NB4 (cell line): ENCODE data around the gene VWA3B.
"Not testable (repeated sequence)": the region's sequence is repeated elsewhere in the genome, so short reads cannot be mapped to it uniquely, and the experiment has no call there.

Source experiments
- DNase-seq: peaks from one replicate; pipeline ENCODE4 v3.0.0; 2010; ENCODE audit warnings: low read depth
- H3K4me3 ChIP-seq: one replicate; pipeline ENCODE4 v1.5.1; 2011; ENCODE audit warnings: mild to moderate bottlenecking, low read depth, low read length, moderate library complexity
- MYC ChIP-seq: IDR thresholded peaks from 2 replicates; pipeline ENCODE4 v1.6.1; 2011; ENCODE audit warnings: low read depth, low read length
- POLR2A ChIP-seq: IDR thresholded peaks from 2 replicates; pipeline ENCODE4 v1.6.1; 2011; ENCODE audit warnings: mild to moderate bottlenecking; ENCODE audit not compliant: insufficient read length; ENCODE audit errors: extremely low read depth
- TF ChIP-seq, protein P1 (sequence below): IDR thresholded peaks from one replicate; pipeline ENCODE4 v1.5.1; 2012; ENCODE audit warnings: low read depth, low read length
- TF ChIP-seq, protein P2 (sequence below): IDR thresholded peaks from 2 replicates; pipeline ENCODE4 v1.6.1; 2011; ENCODE audit warnings: low read depth, low read length

Gene VWA3B

DNA sequence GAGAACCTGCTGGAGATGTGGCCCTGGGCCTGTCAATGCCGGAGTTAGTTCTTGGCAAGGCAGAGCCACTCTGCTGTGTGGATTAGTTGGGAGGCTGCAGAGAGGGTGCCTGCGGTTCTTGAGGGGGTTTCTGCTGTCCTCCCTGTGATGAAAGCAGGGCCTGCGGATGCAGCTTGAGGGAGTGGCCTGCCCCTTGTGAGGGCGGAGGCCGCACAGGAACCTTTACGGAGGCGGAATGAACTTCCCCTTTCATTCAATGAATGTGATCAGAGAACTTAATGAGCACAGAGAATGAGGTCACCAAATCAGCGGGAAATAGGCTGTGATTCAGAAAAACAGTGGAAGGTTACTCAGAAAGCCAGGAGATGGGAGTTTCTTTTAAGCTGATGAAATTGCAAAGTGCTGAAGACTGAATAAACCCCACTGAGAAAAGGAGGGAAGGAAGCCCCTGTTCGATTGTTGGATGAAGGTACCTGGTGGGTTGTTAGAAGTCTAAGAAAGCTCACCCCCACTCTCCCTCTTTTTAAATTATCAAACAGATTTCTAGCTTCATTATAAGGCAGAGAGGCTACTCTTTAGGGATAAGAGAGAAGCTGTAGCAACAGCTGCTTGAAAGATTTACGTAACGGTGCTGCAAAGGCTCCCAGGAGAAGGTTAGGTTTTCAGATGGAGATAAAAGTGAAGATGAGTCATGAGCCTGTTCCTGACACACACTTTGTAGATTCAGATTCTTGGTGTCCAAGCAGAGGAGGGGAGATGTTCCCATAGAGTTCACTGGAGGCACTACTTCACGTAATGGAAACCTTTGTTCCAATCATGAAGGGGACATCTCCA lies 47.4 kb downstream of the VWA3B start:
- TF ChIP-seq, protein P1, sequence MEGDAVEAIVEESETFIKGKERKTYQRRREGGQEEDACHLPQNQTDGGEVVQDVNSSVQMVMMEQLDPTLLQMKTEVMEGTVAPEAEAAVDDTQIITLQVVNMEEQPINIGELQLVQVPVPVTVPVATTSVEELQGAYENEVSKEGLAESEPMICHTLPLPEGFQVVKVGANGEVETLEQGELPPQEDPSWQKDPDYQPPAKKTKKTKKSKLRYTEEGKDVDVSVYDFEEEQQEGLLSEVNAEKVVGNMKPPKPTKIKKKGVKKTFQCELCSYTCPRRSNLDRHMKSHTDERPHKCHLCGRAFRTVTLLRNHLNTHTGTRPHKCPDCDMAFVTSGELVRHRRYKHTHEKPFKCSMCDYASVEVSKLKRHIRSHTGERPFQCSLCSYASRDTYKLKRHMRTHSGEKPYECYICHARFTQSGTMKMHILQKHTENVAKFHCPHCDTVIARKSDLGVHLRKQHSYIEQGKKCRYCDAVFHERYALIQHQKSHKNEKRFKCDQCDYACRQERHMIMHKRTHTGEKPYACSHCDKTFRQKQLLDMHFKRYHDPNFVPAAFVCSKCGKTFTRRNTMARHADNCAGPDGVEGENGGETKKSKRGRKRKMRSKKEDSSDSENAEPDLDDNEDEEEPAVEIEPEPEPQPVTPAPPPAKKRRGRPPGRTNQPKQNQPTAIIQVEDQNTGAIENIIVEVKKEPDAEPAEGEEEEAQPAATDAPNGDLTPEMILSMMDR: no peak
- TF ChIP-seq MYC: no peak
- TF ChIP-seq, protein P2, sequence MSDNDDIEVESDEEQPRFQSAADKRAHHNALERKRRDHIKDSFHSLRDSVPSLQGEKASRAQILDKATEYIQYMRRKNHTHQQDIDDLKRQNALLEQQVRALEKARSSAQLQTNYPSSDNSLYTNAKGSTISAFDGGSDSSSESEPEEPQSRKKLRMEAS: no peak
- no peak for TF ChIP-seq POLR2A
- DNase-seq: peak; percentile 96
- H3K4me3 ChIP-seq: peak overlapping the region; percentile 2

DNA sequence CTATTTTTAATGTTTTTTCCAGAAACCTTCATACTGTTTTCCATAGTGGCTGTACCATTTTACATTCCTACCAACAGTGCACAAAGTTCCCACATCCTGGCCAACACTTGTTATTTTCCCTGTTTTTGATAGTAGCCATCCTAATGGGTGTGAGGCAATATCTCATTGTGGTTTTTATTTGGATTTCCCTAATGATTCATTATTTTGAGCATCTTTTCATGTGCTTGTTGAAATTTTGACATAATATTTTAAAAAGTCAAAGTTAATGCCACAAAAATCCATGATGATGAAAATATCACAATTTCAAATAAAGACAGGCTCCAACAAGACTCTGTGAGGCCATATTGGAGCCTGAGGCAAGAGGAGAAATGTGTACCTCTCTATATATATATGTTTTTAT lies 50.2 kb downstream of the VWA3B start:
- H3K4me3 ChIP-seq: no peak overlapping the region
- no peak for TF ChIP-seq POLR2A
- TF ChIP-seq, protein P2: no peak
- no peak for TF ChIP-seq MYC
- TF ChIP-seq, protein P1: no peak

DNA sequence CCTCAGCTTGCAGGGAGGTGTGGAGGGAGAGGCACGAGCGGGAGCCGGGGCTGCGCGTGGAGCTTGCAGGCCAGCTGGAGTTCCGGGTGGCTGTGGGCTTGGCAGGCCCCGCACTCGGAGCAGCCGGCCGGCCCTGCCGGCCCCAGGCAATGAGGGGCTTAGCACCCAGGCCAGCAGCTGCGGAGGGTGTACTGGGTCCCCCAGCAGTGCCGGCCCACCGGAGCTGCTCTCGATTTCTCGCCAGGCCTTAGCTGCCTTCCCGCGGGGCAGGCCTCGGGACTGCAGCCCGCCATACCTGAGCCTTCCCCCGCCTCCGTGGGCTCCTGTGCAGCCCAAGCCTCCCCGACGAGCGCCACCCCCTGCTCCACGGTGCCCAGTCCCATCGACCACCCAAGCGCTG lies 52.0 kb downstream of the VWA3B start:
- not testable (repeated sequence) for DNase-seq, H3K4me3 ChIP-seq

More for the DNA sequence above, 50.2 kb downstream of the VWA3B start:
- DNase-seq: no peak

DNA sequence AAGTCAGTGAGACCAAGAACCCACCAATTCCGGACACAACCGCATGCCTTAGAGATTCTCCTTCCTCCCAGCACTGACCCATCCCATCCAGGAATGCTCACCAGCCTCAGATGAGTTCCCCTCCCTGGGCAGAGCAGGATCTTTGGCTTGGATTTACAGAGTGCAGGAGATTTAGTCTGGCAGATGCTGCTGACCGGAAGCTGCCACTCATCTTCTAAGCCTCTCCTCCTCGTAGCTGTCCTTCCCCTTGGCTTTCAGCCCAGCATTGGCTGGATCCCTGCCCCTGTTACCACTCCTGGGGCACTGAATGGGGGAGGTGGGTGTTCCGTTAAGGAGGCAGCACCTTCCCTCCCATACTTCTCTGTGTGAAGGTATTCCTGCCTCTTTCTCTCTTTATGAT lies 53.2 kb downstream of the VWA3B start:
- H3K4me3 ChIP-seq: no peak overlapping the region
- DNase-seq: no peak
- no peak for TF ChIP-seq MYC

DNA sequence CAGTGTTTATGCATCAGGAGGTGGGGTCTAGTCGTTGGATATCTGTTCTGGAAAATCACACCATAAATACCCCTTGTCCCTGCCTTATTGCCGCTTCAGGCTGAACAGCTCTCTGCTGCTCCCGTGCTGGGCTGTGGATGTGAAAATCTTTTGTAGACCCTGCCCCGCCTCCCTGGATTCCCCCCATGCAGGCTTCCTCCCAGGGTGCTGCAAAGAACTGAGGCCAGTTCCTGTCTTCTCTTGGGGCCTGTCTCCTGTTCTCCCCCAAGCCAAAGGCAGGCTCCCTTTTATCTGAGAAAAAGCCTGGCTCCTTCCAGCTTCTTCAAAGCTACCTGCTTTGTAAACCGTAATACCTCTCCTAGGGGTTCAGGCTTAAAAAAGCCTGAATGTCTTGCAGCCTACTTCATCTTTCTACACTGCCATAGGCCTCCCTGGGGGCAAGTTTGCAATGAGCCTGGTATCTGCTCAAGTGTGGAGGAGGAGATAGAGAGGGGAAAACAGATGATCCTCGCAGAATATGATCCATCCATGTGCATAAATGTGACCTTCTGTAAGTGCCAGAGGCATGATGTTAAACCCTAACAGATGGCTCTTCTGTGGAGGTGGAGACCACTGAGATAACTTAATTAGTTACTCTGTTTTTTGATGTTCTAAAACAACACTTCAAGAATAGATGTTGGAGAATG lies 55.3 kb downstream of the VWA3B start:
- DNase-seq: no peak
- TF ChIP-seq, protein P2: no peak
- TF ChIP-seq, protein P1: no peak
- TF ChIP-seq POLR2A: no peak
- no peak for TF ChIP-seq MYC
- no peak overlapping the region for H3K4me3 ChIP-seq

DNA sequence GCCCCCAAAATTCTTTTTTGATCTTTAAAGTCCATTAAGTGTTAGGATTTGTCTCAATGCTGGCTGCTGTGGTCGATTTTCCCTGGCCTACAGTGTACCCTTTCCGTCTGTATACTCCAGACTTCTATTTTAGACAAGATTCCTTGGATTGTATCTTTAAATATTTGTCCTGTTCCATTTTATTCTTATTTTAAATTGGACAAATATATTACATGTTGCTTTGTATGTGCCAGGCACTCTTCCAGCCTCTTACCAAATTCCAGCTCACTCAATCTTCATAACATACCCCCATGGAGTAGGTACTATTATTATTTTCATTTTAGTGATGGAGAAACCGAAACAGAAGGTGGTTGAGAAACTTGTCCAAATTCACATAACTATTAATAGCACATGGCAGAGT lies 58.1 kb downstream of the VWA3B start:
- TF ChIP-seq, protein P1: no peak
- TF ChIP-seq POLR2A (no peak), MYC (no peak)
- TF ChIP-seq, protein P2: no peak
- no peak for DNase-seq
- H3K4me3 ChIP-seq: no peak overlapping the region

DNA sequence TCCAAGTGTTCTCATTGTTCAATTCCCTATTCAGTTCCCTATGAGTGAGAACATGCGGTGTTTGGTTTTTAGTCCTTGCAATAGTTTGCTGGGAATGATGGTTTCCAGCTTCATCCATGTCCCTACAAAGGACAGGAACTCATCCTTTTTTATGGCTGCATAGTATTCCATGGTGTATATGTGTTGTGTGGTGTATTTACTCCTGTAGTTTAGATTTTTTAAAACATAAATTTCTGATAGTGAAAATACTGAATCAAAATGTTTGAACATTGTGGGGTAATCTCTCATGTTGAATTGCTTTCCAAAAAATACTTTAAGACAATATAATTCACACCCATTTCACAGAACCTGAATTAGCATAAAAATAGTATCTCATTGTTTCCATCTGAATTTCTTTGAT lies 60.9 kb downstream of the VWA3B start:
- not testable (repeated sequence) for H3K4me3 ChIP-seq, DNase-seq
